Ovary (tissue), 3 donors: ENCODE measurements around the gene SPHK1.

Source experiments
- EP300 ChIP-seq: sonication (generic); formaldehyde crosslinking; IDR thresholded peaks from one replicate; pipeline ENCODE4 v1.6.1; 2017; ENCODE audit warnings: antibody characterized with exemption
- POLR2A ChIP-seq: fragments of 450-650 bp; IDR thresholded peaks from one replicate; pipeline ENCODE4 v1.6.1; 2017; ENCODE audit warnings: antibody characterized with exemption, mild to moderate bottlenecking, moderate library complexity
- TF ChIP-seq, protein P1 (sequence below), 3 donors: fragments of 450-650 bp in 2 of 3; fragments of 200-600 bp in 1 of 3; IDR thresholded peaks; one replicate each; pipeline versions ENCODE4 v1.5.1 to v1.8.0; 2016 to 2022; ENCODE audit warnings: antibody characterized with exemption in 3 of 3, mild to moderate bottlenecking in 1 of 3
- donor health status: DM: no; HTN: no; CAD: no.

DNA sequence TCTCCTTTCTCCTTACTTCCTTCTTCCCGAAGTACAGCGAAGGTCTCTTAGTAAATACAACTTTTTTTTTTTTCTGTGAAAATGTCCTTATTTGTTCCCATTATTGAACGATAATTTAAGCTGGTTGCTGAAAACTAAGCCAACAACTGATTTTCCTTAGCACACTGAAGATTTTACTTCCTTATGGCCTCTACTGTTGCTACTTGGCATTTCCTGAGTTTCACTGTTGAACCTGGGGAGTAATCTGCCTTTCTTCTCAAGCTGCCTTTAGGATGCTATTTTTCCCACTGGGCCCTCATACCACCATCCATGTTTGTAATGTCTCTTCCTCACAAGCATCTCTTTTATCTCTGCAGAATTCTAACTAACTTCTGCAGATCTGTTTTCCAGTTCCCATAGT is 42.4 kb downstream of the SPHK1 start:
- TF ChIP-seq, protein P1, sequence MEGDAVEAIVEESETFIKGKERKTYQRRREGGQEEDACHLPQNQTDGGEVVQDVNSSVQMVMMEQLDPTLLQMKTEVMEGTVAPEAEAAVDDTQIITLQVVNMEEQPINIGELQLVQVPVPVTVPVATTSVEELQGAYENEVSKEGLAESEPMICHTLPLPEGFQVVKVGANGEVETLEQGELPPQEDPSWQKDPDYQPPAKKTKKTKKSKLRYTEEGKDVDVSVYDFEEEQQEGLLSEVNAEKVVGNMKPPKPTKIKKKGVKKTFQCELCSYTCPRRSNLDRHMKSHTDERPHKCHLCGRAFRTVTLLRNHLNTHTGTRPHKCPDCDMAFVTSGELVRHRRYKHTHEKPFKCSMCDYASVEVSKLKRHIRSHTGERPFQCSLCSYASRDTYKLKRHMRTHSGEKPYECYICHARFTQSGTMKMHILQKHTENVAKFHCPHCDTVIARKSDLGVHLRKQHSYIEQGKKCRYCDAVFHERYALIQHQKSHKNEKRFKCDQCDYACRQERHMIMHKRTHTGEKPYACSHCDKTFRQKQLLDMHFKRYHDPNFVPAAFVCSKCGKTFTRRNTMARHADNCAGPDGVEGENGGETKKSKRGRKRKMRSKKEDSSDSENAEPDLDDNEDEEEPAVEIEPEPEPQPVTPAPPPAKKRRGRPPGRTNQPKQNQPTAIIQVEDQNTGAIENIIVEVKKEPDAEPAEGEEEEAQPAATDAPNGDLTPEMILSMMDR (IDR thresholded peaks at IDR 0.05): no peak
- TF ChIP-seq POLR2A: no peak
- TF ChIP-seq EP300: no peak
